Measurements from ENCODE around the gene PTHLH.

Gene PTHLH

DNA sequence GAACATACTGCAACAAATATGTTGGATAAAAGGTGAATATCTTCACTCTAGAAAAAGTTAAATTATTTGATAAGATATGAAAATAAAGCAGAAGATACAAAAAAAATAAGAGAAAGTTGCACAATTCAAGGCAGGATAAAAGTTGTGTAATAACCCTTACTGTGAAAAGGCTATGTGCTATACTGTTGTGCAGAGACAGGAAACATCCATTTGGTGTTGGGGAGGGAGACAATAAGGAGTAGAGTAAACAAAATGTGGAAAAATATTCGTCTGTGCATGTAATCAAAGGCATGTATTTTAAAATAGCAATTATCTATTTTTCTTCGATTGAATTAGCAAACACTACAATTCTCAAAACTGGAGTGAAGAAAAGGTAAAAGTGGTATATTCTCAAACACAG, 34.8 kb downstream of the PTHLH start:
- DNase-seq (ENCODE audit: low spot score): no peak

DNA sequence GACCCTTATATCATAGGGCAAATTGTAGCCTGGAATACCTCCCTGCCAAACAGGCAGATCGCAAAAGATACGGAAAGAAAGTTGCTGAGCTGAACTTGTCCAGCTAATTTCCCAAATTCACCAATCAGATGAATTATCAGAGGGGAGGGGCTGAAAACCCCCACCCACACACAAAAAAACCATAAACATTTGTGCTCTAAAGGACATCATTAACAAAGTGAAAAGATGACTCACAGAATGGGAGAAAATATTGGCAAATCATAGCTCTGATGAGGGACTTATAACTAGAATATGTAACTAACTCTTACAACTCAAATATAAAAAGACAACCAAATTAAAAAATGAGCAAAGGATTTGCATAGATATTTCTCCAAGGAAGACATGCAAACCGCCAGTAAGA, 36.3 kb downstream of the PTHLH start:
- DNase-seq (ENCODE audit: low spot score): no peak

GRCh38 chr12:27934276-27934675, 38.3 kb downstream of the PTHLH start:
- DNase-seq (ENCODE audit: low spot score): no peak

DNA sequence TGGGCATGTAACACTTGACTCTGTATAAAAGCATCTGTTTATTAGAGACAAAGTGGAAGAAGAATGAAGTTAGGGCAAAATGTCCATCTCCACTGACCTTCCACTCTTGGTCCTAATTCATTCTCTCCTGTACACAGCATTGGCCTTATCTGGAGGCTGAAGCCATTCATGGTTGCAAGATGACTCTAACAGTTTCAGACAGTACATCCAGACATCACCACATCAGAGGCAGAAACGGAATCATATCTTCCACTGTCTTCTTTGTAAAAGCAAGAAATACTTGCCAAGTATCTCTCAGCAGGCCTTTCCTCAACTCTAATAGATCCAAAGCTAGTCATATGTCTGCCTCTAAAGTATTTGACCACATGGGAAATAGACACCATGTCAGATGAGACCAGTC, 41.1 kb downstream of the PTHLH start:
- DNase-seq (ENCODE audit: low spot score): no peak

GRCh38 chr12:27927347-27927746, 45.2 kb downstream of the PTHLH start:
- no peak for DNase-seq (ENCODE audit: low spot score)

GRCh38 chr12:27924350-27925135, 48.0 kb downstream of the PTHLH start:
- DNase-seq (ENCODE audit: low spot score): no peak

- no peak for DNase-seq (ENCODE audit: low spot score)
Measured at GRCh38 chr12:27922531-27923139, 49.9 kb downstream of the PTHLH start.

GRCh38 chr12:27919671-27920235, 52.8 kb downstream of the PTHLH start:
- no peak for DNase-seq (ENCODE audit: low spot score)

DNA sequence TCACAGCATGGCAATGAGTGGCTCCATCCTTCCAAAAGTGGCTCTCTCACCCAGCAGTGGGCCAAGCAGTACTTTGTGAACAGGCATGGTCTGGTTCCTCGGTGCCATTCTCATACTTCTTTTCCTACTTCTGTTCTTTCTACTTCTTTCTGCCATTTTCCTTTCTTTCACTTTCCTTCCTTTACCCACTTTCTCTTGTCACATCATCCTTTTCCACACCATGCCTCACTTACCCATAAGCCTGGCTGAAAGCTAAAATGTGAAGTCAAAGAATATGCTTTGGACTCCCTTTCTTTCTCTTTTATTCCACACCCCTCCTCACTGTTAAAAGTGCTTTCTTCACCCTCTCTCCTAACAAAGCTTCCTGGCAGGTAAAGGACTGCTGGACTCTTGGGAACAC, 57.0 kb downstream of the PTHLH start:
- DNase-seq (ENCODE audit: low spot score): no peak

GRCh38 chr12:27915021-27915420, 57.5 kb downstream of the PTHLH start:
- no peak for DNase-seq (ENCODE audit: low spot score)

DNA sequence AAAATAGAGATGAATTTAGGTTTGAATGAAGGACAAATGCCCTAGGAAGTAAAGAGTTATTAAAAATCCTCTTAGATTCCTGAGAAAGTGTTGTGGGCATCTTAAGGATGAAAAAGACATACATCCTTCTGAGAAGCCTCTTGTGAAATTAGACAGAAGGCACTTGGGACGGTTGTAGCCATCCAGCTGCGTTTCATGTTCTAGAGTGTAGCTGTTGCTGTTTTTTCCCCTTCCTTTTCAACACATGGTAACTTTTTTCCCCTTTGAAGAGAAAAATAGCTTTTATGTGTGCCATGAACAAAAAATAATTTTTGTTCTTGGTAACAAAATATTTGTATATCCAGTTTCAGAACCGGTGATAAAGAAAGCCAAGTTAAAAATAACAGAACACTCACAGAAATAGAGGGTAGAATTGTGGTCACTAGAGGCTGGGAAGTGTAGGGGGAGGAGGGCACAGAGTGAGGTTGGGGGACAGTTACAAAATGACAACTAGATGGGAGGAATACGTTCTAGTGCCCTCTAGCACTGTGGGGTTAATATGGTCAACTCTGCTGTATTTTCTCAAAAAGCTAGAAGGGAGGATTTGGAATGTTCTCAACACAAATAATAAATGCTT, 58.4 kb downstream of the PTHLH start:
- no peak for DNase-seq (ENCODE audit: low spot score)

DNA sequence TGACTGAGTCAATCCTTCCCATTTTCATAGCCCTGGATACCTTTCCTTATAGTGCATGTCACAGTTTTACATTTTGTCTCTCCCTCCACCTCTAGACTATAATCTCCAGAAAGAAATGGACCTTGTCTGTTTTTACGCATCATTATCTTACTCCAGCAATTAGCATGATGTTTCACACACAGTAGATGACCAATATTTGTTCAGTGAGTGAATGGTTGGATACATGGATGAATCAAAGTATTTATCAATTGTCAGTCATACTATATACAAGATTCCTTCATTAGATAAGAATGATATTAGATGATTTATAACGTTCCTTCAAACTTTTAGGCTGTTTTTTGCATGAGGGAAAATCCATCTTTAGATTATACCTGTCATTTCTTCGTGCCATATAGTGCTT, 61.1 kb downstream of the PTHLH start:
- DNase-seq (ENCODE audit: low spot score): no peak

Data from germinal center (tissue), 1 donor.